HFFc6 (cell line): ENCODE data around the gene TOMM5. TPM values are rescaled to one million over a fixed set of nuclear protein-coding genes. Genes with fewer than 3 reads are reported as not detected.

ENCODE experiments used
- DNase-seq: peaks from one replicate; pipeline ENCODE4 v3.0.0-alpha.2; 2018
- H3K27ac Mint-ChIP-seq: 2 replicates; pipeline ENCODE4 v1.8.0; 2020; ENCODE audit warnings: mild to moderate bottlenecking, mixed read lengths
- H3K27me3 Mint-ChIP-seq: 2 replicates; pipeline ENCODE4 v1.8.0; 2021; ENCODE audit warnings: mild to moderate bottlenecking, moderate library complexity, mixed read lengths; ENCODE audit not compliant: insufficient read depth
- H3K36me3 Mint-ChIP-seq: 2 replicates; pipeline ENCODE4 v1.8.0; 2021; ENCODE audit warnings: low read depth, mixed read lengths
- H3K4me1 Mint-ChIP-seq: 2 replicates; pipeline ENCODE4 v1.8.0; 2020; ENCODE audit warnings: low read depth, mixed read lengths
- H3K4me3 Mint-ChIP-seq: 2 replicates; pipeline ENCODE4 v1.8.0; 2020; ENCODE audit warnings: mild to moderate bottlenecking, moderate library complexity, mixed read lengths
- H3K9me3 Mint-ChIP-seq: 2 replicates; pipeline ENCODE4 v1.8.0; 2020; ENCODE audit warnings: mild to moderate bottlenecking, mixed read lengths
- CTCF ChIP-seq: fragments of 200-600 bp; sonication (generic); IDR thresholded peaks from 2 replicates; pipeline ENCODE4 v1.5.0; 2021; ENCODE audit warnings: antibody characterized with exemption, mild to moderate bottlenecking
- total RNA-seq, 6 experiments: library from RNA; stranded (reverse); fragmentation: NEBNext Ultra II Directional; extraction: Animal tissue kit (Norgen Biotek cat#: 25700); gene quantifications; 2 replicates in 1 of 6; 3 replicates in 5 of 6; pipeline ENCODE4 v1.2.3, GENCODE V29; 2021

The TOMM5 gene
- total RNA-seq, 6 experiments from 2014 or later: 140 to 166 (median 148) TPM

GRCh38 chr9:37551888-37552287 is 40.5 kb downstream of the TOMM5 start:
- H3K9me3 Mint-ChIP-seq: no peaks in the 10 kb centered on the region

DNA sequence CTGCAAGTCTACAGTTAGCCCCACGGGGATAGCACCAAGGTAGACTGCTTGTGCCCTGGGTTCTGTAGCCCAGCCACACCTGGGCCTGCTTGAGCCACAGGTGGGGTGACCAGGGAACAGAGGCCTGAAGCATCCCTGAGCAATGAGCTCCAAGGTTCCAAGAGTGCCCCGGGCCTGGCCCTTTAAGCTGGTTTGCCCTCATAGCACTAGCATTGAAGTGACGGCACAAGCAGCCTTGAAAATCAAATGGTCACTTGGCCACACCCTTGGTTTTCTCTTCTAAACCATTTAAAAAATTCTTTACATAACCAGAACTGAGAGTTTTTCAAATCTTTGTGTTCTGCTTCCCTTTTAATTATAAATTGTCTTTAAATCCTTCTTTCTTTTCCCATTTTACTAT is 40.9 kb downstream of the TOMM5 start:
- Mint-ChIP-seq H3K36me3 (no peaks in the 10 kb centered on the region), H3K9me3 (no peaks in the 10 kb centered on the region), H3K27ac (no peak overlapping the region), H3K27me3 (no peaks in the 10 kb centered on the region), H3K4me1 (peaks cover 28% of the 10 kb centered on the region), H3K4me3 (no peak overlapping the region)
- DNase-seq: no peak
- no peak for TF ChIP-seq CTCF

More at GRCh38 chr9:37551888-37552287, 40.5 kb downstream of the TOMM5 start:
- Mint-ChIP-seq H3K27ac (no peak overlapping the region), H3K4me3 (no peak overlapping the region), H3K4me1 (peaks cover 28% of the 10 kb centered on the region), H3K36me3 (no peaks in the 10 kb centered on the region), H3K27me3 (no peaks in the 10 kb centered on the region)
- DNase-seq: no peak
- TF ChIP-seq CTCF: no peak

GRCh38 chr9:37550781-37551180 is 41.6 kb downstream of the TOMM5 start:
- no peaks in the 10 kb centered on the region for H3K9me3 Mint-ChIP-seq
- peak; percentile 52 for DNase-seq
- H3K36me3 Mint-ChIP-seq: no peaks in the 10 kb centered on the region
- H3K4me1 Mint-ChIP-seq: peaks cover 23% of the 10 kb centered on the region
- no peaks in the 10 kb centered on the region for H3K27me3 Mint-ChIP-seq
- H3K27ac Mint-ChIP-seq: 0 out of 2 replicates have a peak overlapping the region, but pooled peaks have one; percentile 4
- H3K4me3 Mint-ChIP-seq: no peak overlapping the region
- TF ChIP-seq CTCF: no peak

DNA sequence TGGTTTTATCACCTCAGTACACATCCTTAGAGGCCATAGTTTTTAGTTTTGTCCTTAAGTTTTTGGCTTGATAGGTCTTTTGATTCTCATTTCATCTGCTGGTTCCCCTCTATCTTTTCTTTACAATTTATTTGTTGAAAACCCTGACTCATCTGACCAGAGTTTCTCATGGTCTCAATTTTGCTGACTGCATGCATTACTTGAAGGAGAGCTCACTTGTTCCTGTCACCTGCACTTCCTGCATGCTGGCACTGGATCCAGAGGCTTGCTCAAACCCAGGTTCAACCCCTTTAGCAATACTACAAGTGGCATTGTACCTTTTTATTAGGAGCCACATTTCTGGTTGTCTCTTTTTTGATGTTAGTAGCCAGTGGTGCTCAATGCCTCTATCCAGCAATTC is 42.9 kb downstream of the TOMM5 start:
- no peaks in the 10 kb centered on the region for H3K9me3 Mint-ChIP-seq
- TF ChIP-seq CTCF: no peak
- no peaks in the 10 kb centered on the region for H3K27me3 Mint-ChIP-seq
- peaks cover 18% of the 10 kb centered on the region for H3K4me1 Mint-ChIP-seq
- no peak for DNase-seq
- no peak overlapping the region for H3K27ac Mint-ChIP-seq
- H3K36me3 Mint-ChIP-seq: no peaks in the 10 kb centered on the region
- H3K4me3 Mint-ChIP-seq: no peak overlapping the region

DNA sequence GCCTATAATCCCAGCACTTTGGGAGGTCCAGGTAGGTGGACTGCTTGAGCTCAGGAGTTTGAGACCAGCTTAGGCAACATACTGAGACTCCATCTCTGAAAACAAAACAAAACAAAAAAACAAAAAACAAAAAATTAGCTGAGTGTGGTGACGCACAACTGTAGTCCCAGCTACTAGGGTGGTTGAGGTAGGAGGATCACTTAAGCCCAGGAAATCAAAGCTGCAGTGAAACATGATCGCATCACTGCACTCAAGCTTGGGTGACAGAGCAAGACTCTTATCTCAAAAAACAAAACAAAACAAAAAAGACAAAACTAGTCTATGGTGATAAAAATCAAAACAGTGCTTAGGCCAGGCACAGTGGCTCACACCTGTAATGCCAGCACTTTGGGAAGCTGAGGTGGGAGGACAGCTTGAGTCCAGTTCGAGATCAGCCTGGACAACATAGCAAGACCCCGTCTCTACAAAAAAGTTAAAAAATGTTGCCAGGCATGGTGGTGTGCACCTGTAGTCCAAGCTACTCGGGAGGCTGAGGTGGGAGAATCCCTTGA is 45.0 kb downstream of the TOMM5 start:
- H3K9me3 Mint-ChIP-seq: no peaks in the 10 kb centered on the region
- H3K27me3 Mint-ChIP-seq: no peaks in the 10 kb centered on the region
- no peak for TF ChIP-seq CTCF
- DNase-seq: no peak
- H3K4me3 Mint-ChIP-seq: no peak overlapping the region
- peaks cover 18% of the 10 kb centered on the region for H3K4me1 Mint-ChIP-seq
- no peak overlapping the region for H3K27ac Mint-ChIP-seq
- no peaks in the 10 kb centered on the region for H3K36me3 Mint-ChIP-seq

DNA sequence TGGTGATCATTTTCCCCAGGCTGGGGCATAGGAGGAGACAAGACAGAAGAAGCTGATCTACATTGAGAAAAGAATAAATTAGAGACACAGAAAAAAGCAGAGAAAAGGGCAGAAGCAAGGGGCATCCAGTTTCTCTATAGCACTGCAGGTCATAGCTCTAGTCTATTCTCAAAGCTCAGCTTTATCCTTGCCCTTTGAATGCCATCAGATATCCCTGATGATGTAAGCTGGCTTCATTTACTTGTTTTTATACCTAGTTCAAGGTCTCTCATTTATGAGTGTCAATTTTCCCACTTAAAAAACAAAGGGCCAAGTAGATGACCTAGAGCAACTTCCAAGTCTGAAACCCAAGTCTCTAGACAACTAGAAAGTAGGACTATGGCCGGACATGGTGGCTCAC is 48.9 kb downstream of the TOMM5 start:
- H3K4me3 Mint-ChIP-seq: no peak overlapping the region
- no peak for DNase-seq

More for the DNA sequence above, 48.9 kb downstream of the TOMM5 start:
- Mint-ChIP-seq H3K27ac (no peak overlapping the region), H3K36me3 (0 out of 2 replicates have a peak, but pooled peaks cover 12% of the 10 kb centered on the region), H3K4me1 (no peaks in the 10 kb centered on the region), H3K9me3 (no peaks in the 10 kb centered on the region), H3K27me3 (no peaks in the 10 kb centered on the region)
- no peak for TF ChIP-seq CTCF
